Lung (tissue), 12 donors: ENCODE measurements around the gene OR52B6. TPM values are rescaled to one million over a fixed set of nuclear protein-coding genes. Genes with fewer than 3 reads are reported as not detected.
"Not testable (repeated sequence)": the region's sequence is repeated elsewhere in the genome, so short reads cannot be mapped to it uniquely, and the experiment has no call there.

Experiments used
- ATAC-seq: fragments of 200-7000 bp; cut with Tn5 transposase; one replicate; pipeline ENCODE4 v1.9.1; 2020; ENCODE audit warnings: moderate number of reproducible peaks; ENCODE audit not compliant: insufficient read depth, low FRiP score
- DNase-seq, 3 donors: peaks; one replicate each; pipeline ENCODE4 v3.0.0-alpha.2; 2013 to 2017
- H3K27ac ChIP-seq, 2 donors: one replicate each; pipeline ENCODE4 v1.5.1; 2013; ENCODE audit warnings: mild to moderate bottlenecking in 2 of 2, moderate library complexity in 2 of 2, control low read depth in 1 of 2, inconsistent platforms in 1 of 2, low read depth in 1 of 2, low read length in 1 of 2
- H3K27me3 ChIP-seq, 3 donors: one replicate each; pipeline ENCODE4 v1.5.1; 2013; ENCODE audit warnings: low read length in 2 of 3; ENCODE audit not compliant: control insufficient read depth in 3 of 3, insufficient read depth in 3 of 3
- H3K36me3 ChIP-seq, 4 donors: one replicate each; pipeline ENCODE4 v1.5.1; 2013; ENCODE audit warnings: low read length in 4 of 4, mild to moderate bottlenecking in 1 of 4, moderate library complexity in 1 of 4; ENCODE audit not compliant: control insufficient read depth in 4 of 4, insufficient read depth in 4 of 4
- H3K4me1 ChIP-seq, 5 donors: one replicate each; pipeline ENCODE4 v1.5.1; 2013; ENCODE audit warnings: low read length in 5 of 5, mild to moderate bottlenecking in 2 of 5, moderate library complexity in 1 of 5; ENCODE audit not compliant: control insufficient read depth in 5 of 5, insufficient read depth in 5 of 5
- H3K4me3 ChIP-seq: one replicate; pipeline ENCODE4 v1.5.1; 2013; ENCODE audit warnings: mild to moderate bottlenecking, control low read depth, moderate library complexity
- H3K9ac ChIP-seq, 2 donors: one replicate each; pipeline ENCODE4 v1.5.1; 2013; ENCODE audit warnings: low read length in 2 of 2, control low read depth in 1 of 2; ENCODE audit not compliant: insufficient read depth in 1 of 2
- H3K9me3 ChIP-seq, 4 donors: one replicate each; pipeline ENCODE4 v1.5.1; 2013; ENCODE audit warnings: low read length in 3 of 4, mild to moderate bottlenecking in 1 of 4, moderate library complexity in 1 of 4; ENCODE audit not compliant: control insufficient read depth in 4 of 4, insufficient read depth in 3 of 4
- WGBS, 2 donors: extraction: QIAGEN DNeasy Blood & Tissue Kit; methylation state at CpG; one replicate each; pipeline ENCODE4 v1.1.7; 2013; 5-methylcytosine and 5-hydroxymethylcytosine counted together
- polyA plus RNA-seq, 2 donors: library from polyadenylated mRNA; stranded (reverse); fragments of 200-250 nt; gene quantifications; one replicate each; pipeline ENCODE4 v1.2.1, GENCODE V29; 2013
- total RNA-seq, 2 donors: library from RNA; depleted of rRNA in 1 of 2; stranded (reverse); fragments of >200 nt in 1 of 2; gene quantifications; one replicate each; pipeline ENCODE4 v1.2.1, GENCODE V29; 2014 to 2021
- TF ChIP-seq, protein P1 (sequence below): IDR thresholded peaks from 2 replicates; pipeline ENCODE4 v1.5.1; 2012; ENCODE audit warnings: mild to moderate bottlenecking; ENCODE audit errors: control extremely low read depth, extremely low read depth
- donor health status: control.
- donor health status: control.
- donor health status: Bipolar disorder and iron deficiency.
- donor health status: healthy.
- donor health status: DM: yes; HTN: yes; CAD: no.

OR52B6 gene
- total and polyA plus RNA-seq, 4 donors = not detected

DNA sequence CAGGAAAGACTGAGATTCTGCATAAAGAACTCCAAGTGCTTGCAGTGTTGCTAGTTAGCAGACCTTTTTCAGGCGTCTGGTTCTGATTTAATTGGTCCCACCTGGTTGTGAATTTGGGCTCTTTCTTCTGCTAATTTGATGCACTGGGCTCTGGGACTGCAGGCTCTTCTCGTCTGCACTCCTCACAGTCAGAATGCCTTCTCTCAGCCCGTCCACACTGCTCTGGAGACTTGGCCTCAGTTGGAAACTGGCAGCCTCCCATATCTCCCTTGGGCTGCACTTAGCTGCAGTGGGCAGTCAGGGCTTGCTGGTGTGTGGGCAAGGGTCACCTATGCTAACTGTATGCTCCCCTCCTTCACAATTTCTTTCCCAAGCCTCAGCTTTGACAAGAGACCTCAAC lies 17.3 kb downstream of the OR52B6 start:
- DNase-seq (no peak), ATAC-seq (no peak)
- WGBS, 2 donors = 62 to 65% methylated on average over 3 of the region's 3 CpGs
- Histone ChIP-seq H3K4me1 (peaks cover 0 to 9% (median 0%) of the 10 kb centered on the region in 5 donors), H3K27ac (peak overlapping the region in 1 of 2 donors; percentile 53), H3K9me3 (peaks cover 0 to 2% (median 0%) of the 10 kb centered on the region in 4 donors), H3K4me3 (no peak overlapping the region), H3K27me3 (no peaks in the 10 kb centered on the region), H3K36me3 (no peaks in the 10 kb centered on the region), H3K9ac (no peak overlapping the region)
- TF ChIP-seq, protein P1, sequence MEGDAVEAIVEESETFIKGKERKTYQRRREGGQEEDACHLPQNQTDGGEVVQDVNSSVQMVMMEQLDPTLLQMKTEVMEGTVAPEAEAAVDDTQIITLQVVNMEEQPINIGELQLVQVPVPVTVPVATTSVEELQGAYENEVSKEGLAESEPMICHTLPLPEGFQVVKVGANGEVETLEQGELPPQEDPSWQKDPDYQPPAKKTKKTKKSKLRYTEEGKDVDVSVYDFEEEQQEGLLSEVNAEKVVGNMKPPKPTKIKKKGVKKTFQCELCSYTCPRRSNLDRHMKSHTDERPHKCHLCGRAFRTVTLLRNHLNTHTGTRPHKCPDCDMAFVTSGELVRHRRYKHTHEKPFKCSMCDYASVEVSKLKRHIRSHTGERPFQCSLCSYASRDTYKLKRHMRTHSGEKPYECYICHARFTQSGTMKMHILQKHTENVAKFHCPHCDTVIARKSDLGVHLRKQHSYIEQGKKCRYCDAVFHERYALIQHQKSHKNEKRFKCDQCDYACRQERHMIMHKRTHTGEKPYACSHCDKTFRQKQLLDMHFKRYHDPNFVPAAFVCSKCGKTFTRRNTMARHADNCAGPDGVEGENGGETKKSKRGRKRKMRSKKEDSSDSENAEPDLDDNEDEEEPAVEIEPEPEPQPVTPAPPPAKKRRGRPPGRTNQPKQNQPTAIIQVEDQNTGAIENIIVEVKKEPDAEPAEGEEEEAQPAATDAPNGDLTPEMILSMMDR = no peak

DNA sequence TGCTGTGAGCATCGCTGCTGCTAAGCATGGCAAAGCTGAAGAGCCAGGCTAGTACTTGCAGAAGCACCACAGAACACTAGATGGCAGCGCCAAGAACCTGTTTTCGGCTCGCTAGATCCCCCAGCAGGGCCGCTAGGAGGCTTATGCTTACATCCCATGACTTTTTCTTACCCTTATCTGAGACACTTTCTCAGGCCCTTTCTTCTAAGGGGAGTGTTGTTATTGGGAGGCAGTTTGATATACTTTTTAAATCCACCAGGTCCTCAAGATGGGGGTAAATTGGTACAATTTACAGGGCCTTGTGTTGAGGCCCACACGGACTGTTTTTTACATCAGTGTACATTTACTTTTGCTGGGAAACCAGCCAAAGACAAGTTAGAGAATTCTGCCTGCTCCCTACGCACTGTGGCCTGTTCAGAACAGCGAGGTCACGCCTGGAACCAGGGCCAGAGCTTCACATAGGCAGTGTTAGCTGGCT lies 19.7 kb downstream of the OR52B6 start:
- Histone ChIP-seq H3K4me1 (peaks cover 0 to 9% (median 0%) of the 10 kb centered on the region in 5 donors), H3K9ac (peak overlapping the region in 1 of 2 donors; percentile 51), H3K27ac (peak overlapping the region in 1 of 2 donors; percentile 81), H3K9me3 (peaks cover 0 to 2% (median 0%) of the 10 kb centered on the region in 4 donors), H3K36me3 (no peaks in the 10 kb centered on the region), H3K27me3 (no peaks in the 10 kb centered on the region), H3K4me3 (no peak overlapping the region)
- 35 to 46% methylated on average over 9 of the region's 9 CpGs for WGBS, 2 donors
- peak; percentile 82 to 90 (median 85) for DNase-seq
- peak; percentile 83 for ATAC-seq
- TF ChIP-seq, protein P1 = peak; percentile 47

DNA sequence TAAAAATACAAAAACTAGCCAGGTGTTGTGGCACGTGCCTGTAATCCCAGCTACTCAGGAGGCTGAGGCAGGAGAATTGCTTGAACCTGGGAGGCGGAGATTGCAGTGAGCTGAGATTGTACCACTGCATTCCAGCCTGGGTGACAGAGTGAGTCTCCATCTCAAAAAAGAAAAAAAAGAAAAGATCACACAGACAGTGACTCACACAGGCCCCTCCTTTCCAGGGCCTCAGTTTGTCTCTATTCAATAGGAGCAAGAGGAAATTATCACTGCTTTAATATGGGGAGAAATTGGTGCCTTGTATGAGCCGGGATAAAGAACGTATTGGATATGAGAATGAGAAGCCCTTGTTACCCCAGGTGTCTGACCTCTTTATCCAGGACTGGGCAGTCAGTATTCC lies 22.1 kb downstream of the OR52B6 start:
- H3K27ac ChIP-seq, DNase-seq, H3K9ac ChIP-seq, H3K4me1 ChIP-seq, ATAC-seq, H3K27me3 ChIP-seq, H3K4me3 ChIP-seq, H3K9me3 ChIP-seq, H3K36me3 ChIP-seq: not testable (repeated sequence)
- WGBS, 2 donors = 95 to 98% methylated on average over 4 of the region's 4 CpGs

DNA sequence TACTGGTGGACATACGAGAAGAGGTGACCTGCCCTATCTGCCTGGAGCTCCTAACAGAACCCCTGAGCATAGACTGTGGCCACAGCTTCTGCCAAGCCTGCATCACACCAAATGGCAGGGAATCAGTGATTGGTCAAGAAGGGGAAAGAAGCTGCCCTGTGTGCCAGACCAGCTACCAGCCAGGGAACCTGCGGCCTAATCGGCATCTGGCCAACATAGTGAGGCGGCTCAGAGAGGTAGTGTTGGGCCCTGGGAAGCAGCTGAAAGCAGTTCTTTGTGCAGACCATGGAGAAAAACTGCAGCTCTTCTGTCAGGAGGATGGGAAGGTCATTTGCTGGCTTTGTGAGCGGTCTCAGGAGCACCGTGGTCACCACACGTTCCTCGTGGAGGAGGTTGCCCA lies 22.6 kb downstream of the OR52B6 start:
- no peaks in the 10 kb centered on the region for H3K36me3 ChIP-seq
- H3K4me3 ChIP-seq = no peak overlapping the region
- TF ChIP-seq, protein P1 = no peak
- WGBS, 2 donors = 94 to 96% methylated on average over 8 of the region's 8 CpGs
- no peaks in the 10 kb centered on the region for H3K27me3 ChIP-seq
- peaks cover 0 to 3% (median 0%) of the 10 kb centered on the region in 5 donors for H3K4me1 ChIP-seq
- no peak for ATAC-seq
- no peak overlapping the region for H3K27ac ChIP-seq
- no peak overlapping the region for H3K9ac ChIP-seq
- H3K9me3 ChIP-seq = no peaks in the 10 kb centered on the region
- no peak for DNase-seq
